ENCODE data around the gene HHAT. TPM values are rescaled to one million over a fixed set of nuclear protein-coding genes. Genes with fewer than 3 reads are reported as not detected.
A peak's percentile ranks its signal among the peaks of the same experiment; 100 is the strongest.

HHAT gene
- total RNA-seq, 1 experiment from 2014 or later: 7.2 TPM

DNA sequence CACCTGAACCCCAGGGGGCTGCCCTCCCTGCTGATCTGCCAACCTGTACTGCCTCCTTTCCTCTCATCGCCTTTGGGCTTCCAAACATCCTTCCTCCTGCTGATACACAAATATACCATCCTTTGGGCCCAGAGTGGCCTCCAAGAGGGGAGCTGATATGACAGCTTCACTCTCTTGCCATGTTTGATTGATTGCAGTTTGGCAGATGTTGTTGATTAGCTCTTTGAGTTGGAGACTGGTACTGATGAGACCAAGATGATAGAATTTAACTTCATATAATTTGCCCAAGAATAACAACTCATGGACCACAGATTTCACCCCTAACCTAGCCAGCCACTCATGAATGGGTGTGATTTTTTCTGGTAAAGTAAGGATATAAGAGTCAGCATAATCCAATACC is 227.8 kb downstream of the HHAT start:
- no peak for DNase-seq (ENCODE audit: low spot score)
- in situ Hi-C loops (cut with HindIII; ENCODE audit: low sequenced_read_pairs): no loop called here

DNA sequence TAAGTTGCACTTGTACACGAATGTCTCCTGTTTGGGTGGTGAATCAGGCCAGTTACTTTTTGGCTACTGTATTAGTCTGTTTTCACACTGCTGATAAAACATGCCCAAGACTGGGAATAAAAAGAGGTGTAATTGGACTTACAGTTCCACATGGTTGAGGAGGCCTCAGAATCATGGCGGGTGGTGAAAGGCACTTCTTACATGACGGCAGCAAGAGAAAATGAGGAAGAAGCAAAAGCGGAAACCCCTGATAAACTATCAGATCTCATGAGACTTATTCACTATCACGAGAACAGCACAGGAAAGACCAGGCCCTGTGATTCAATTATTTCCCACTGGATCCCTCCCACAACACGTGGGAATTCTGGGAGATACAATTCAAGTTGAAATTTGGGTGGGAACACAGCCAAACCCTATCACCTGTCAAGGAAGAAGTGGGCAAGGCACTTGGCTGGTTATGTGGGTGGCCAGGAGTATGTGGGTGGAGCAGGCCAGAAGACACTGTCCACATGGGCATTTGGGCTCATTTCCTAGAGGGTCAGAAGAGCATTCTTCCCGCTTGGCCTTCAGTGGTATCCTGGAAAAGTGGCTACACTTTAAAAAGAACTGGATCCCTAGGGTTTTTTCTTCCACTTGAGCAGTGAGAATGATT is 228.8 kb downstream of the HHAT start:
- in situ Hi-C loops (cut with HindIII; ENCODE audit: low sequenced_read_pairs): no loop called here
- DNase-seq (ENCODE audit: low spot score): no peak

DNA sequence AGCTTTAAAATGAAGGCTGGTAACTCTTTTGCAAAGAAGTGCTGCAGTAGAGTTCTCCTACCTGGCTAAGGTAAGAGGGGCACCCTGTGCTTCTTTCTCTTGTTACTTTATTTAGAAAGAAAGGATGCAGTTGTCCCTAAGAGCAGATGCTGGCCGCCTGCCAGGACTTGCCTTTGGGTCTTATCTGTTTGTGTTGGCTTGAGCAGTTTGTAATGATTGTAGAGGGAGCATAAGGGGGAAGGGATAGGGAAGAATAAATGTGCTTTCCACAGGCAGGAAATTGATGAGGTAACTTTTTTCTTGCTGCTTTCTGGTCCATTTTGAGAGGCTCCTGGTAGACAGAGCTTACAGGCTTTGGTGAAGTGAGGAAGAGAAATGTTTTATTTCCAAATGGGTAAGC is 229.6 kb downstream of the HHAT start:
- DNase-seq (ENCODE audit: low spot score): peak; percentile 20
- in situ Hi-C loops (cut with HindIII; ENCODE audit: low sequenced_read_pairs): no loop called here

DNA sequence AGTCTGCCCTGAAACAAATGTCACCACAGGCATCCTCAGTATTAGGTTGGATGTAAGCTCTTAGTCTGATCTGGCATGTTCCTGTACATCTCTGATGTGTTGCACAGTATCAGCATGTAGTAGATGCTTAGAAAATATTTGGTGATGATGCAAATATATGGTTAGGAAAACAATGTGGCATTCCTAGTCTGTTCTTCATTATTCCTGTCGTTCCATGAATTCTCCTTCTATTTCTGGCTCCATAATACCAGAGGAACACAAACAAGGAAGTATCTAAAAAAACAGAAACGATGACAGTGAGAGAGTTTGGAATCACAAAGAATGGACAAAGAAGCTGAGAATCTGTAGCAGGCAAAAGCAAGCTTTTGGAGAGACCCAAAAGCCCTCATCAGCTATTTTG is 236.6 kb downstream of the HHAT start:
- no peak for DNase-seq (ENCODE audit: low spot score)
- in situ Hi-C loops (cut with HindIII; ENCODE audit: low sequenced_read_pairs): no loop called here

DNA sequence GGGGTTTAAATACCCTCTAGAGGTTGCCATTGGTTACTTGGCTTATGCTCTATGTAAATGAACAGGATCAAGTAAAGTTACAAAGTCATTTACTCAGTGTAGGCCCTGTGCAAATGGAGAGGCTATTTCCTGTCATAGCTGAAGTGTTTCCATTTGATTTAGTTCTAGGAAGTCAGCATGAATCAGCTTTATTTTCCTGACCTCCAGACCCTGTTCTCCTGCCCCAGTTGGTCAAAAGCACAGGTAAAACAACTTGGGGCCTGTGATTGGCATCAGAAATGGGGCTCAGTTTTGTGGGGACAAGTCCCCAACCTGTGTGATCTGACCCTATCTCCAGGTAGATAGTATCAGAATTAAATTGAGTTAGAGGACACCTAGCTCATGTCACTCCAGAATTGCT is 239.9 kb downstream of the HHAT start:
- in situ Hi-C loops (cut with HindIII; ENCODE audit: low sequenced_read_pairs): no loop called here
- no peak for DNase-seq (ENCODE audit: low spot score)

DNA sequence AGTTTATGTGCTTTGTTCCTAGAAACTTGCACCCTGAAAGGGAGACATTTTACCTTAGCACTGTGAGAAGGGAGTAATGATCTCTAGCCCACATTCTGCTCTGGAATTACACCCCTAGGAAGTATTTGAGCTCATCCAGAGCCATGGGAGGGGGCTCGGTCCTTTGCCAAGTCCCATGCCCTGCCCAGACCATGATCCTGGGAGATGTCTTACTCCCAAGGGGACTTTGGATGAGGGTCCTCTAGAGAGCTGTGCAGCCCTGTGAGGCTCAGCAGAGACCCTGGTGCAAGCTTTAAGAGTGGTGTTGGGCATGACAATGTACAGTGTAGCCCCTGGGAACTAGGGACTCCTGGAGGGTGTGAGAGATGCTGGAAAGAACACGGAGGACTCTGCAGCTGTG is 241.4 kb downstream of the HHAT start:
- in situ Hi-C loops (cut with HindIII; ENCODE audit: low sequenced_read_pairs): no loop called here
- no peak for DNase-seq (ENCODE audit: low spot score)

DNA sequence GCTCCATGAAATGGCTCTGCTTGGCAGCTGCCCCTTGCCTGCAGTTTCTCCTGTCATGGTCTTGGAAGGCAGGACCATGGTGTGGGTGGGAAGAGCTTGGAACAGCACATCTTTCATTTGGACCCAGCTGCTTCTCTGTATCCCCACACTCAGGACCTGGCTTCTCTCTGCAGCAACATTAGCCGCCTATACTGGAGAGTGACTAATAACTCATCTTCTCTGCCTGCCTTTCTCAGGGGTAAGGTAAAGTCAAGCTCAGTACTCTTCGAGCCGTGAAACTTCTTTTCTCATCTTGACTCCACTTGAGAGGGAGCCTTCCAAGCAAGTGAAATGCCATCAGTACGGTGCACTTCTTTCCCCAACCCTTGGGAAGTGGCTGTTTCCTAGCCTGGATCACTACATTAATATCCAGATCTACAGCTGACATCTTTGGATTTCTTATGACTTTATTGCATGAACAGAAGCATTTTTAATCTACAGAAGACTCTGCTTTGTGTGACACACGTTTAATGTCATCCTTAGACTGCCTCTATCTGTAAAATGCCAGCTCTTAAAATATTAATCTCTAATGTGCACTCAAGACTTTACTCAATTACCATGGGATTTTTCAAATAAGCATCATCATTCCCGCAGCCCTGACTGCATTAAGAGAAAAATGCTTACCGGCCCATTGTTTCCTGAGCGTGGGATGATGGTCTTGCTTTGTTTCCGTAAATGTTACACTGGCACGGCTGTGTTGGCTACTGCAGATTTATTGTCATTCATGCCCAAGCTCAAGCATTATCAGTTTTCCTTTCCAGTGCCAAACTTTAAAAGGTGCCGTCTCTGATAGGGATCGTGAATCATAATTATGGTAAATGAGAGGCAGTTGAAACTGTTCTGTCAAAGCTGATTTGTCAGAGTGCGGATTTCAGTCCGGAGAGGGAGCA is 242.9 kb downstream of the HHAT start:
- DNase-seq (ENCODE audit: low spot score): no peak
- in situ Hi-C loops (cut with HindIII; ENCODE audit: low sequenced_read_pairs): no loop called here

DNA sequence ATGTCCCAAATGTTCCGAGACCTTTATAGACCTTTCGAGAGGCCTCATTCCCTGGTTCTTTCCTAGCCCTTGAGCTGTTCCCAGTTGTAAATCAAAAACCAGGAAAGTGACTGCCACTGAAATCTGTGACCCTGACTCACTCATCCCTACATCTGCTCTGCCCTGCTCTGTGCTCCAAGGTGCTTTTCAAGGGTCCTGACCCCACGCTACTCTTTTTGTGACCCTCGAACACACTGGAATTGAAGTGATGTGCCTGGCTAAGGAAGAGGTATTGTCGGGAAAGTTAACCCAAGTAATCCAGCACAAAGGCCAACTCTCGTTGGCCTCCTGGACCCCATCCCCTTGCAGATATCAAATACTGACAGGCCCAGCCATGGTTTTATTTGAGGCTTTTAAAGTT is 244.4 kb downstream of the HHAT start:
- in situ Hi-C loops (cut with HindIII; ENCODE audit: low sequenced_read_pairs): no loop called here
- DNase-seq (ENCODE audit: low spot score): no peak

DNA sequence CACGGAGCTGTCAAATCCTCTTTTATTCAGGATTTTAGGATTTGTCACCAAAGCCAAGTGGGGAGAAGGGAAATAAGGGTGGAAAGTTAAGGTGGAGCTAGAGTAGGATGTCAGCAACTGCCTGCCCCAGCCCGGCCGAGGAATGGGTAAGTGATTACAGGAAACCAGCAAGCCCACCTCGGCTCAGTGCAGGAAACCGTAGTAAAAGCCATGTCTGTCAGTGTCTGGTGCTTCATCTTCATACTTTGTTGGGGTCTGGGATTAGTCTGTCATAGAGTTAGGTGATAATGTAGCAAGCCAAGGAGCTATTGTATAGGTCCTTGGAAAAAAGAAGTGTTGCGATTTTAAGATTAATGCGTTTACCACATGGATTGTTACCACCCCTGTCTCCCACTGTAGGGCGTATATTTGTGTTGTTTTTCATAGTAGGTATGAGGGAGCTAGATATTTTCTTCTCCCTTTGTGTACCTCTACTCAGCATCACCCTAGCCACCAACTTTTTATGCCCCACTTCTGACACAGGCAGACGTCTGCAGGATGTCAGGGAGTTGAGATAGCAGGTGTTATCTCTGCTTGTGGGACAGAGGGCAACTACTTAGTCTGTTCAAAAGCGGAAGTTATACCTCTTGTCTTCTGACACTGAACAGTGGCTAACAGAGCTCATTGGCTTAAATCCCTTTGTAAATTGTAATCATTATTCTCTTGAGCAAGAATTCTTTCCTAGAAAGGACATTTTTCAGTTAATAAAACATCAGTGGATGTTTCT is 253.7 kb downstream of the HHAT start:
- DNase-seq (ENCODE audit: low spot score): no peak
- in situ Hi-C loops (cut with HindIII; ENCODE audit: low sequenced_read_pairs): no loop called here

DNA sequence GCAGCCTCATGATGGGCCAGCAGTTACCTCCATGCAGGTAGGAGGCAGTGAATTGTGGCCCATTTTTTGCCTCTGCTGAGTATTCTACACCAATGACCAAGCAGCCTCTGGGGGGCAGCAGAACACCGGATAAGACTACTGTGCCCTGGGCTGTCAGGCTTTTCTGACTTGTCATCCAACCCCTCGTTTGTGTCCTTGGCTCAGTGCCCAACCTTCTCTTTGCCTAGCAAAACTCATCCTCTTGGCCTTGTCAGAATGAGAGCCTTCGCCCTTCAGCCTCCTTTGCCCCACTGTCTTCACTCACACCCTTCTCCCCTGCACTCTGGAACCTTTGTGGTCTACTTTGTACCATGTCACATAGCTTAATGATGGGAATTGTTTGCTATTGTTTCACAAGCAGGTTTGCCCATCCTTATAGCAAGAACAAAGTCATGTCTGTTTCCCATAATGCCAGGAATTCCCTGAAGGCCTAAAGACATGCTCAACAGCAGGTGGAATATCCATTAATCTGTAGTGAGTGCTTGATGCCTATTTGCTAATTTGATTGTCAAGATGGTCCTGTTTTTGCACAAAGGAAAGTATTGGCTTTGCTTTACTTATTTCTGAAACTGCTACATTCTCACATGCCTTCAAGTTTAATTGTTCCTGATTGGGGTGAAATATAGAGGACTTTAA is 255.9 kb downstream of the HHAT start:
- peak; percentile 96 for DNase-seq (ENCODE audit: low spot score)
- in situ Hi-C loops (cut with HindIII; ENCODE audit: low sequenced_read_pairs): no loop called here

DNA sequence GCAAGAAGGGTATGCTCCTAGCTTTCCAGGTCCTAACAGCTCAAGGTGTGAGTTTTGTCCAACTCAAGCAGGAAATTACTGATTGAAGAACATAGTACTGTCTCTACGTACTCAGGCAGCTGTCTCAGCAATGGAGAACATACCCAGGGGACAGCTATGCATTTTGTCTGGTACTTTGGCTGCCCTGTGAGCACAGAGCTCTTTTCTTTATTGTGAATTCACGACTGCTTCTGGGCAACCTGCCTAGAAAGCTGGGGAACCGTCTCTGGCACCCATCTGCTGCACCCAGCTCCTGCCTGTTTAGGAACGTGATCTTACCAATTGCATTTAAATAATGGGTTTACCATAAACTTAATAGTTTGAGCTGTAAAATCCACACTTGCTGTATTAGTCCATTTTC is 258.1 kb downstream of the HHAT start:
- peak; percentile 56 for DNase-seq (ENCODE audit: low spot score)
- in situ Hi-C loops (cut with HindIII; ENCODE audit: low sequenced_read_pairs): no loop called here

DNA sequence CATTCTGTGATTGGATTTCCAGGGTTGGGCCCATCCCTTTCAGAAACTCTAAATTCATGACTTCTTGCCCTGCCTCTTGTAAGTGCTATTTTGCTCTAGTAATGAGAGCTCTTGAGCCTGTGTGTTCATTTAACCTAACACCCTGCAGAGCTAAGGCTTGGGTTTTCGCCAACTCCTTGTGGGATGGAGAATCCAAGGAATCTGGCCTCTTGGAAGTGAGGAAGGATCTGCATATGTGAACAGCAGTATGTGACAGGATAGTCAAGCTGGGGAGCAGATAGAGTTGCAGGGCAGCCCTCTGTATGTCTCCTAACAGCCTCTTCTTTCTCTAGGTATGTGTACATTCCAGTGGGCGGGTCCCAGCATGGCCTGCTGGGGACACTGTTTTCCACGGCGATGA is 258.9 kb downstream of the HHAT start:
- DNase-seq (ENCODE audit: low spot score): peak; percentile 44
- in situ Hi-C loops (cut with HindIII; ENCODE audit: low sequenced_read_pairs): no loop called here

DNA sequence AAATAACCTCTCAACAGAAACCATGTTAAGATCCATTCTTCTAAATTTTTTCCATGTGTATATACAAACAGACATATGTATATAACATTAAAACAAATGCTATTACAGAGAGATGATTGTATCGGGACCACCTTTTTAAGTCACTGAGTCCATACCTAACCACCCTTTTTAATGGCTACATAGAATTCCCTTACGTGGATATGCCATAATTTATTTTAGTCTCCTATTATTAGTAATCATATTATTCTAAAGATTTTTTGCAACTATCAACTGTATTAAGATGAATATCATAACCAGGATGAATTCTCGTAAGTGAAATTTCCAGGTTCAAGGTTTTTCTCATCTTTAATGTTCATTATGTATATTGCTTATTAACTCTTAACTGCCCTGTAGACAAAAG is 259.7 kb downstream of the HHAT start:
- DNase-seq (ENCODE audit: low spot score): no peak
- in situ Hi-C loops (cut with HindIII; ENCODE audit: low sequenced_read_pairs): no loop called here

DNA sequence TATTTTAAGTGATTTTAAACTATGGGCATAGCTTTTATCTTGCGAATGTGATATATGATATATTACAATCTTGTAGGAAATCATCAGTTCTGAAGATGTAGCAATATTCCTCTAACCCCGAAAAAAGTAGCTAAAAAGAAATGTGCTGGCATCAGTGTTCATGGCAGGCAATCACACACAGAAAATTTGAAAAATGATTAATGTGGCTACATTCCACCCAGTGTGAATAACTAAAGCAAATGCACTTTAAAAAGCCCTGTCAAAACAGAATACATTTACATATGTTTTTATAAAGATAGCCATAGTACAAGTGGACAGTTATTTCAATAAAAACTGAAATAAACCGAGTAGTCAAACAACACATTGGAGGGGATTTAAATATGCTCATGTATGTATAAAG is 260.2 kb downstream of the HHAT start:
- in situ Hi-C loops (cut with HindIII; ENCODE audit: low sequenced_read_pairs): no loop called here
- DNase-seq (ENCODE audit: low spot score): no peak

DNA sequence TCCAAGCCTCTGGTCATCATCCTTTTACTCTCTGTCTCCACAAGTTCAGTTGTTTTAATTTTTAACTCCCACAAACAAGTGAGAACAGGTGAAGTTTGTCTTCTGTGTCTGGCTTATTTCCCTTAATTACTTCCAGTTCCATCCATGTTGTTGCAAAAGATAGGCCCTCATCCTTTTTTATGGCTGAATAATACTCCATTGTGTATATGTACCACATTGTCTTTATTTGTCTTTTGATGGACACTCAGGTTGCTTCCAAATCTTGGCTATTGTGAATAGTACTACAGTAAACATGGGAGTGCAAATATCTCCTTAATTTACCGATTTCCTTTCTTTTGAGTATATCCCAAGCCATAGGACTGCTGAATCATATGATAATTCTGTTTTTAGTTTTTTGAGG is 262.5 kb downstream of the HHAT start:
- in situ Hi-C loops (cut with HindIII; ENCODE audit: low sequenced_read_pairs): no loop called here
- no peak for DNase-seq (ENCODE audit: low spot score)

DNA sequence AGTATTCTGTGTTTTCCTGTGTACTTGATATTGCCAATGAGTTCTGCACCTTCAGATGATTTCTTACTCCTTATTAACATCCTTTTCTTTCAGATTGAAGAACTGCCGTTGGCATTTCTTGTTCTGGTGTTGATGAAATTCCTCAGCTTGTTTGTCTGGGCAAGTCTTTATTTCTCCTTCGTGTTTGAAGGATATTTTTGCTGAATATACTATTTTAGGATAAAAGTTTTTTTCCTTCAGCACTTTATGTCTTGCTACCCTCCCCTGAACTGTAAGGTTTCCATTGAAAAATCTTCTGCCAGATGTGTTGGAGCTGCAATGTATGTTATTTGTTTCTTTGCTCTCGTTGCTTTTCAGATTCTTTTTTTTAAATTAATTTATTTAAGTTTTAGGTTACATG is 265.9 kb downstream of the HHAT start:
- DNase-seq (ENCODE audit: low spot score): no peak
- in situ Hi-C loops (cut with HindIII; ENCODE audit: low sequenced_read_pairs): no loop called here

DNA sequence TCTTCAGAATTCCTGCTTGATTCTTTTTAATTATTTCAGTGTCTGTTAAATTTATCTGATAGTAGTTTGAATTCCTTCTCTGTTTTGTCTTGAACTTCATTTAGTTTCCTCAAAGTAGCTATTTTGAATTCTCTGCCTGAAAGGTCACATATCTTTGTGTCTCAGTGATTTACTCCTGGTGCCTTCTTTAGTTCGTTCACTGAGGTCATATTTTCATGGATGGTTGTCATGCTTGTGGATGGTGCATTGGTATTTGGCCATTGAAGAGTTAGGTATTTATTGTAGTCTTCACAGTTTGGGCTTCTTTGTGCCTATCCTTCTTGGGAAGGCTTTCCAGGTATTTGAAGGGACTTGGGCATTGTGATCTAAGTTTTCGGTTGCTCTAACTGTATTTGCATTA is 267.9 kb downstream of the HHAT start:
- in situ Hi-C loops (cut with HindIII; ENCODE audit: low sequenced_read_pairs): no loop called here
- no peak for DNase-seq (ENCODE audit: low spot score)

DNA sequence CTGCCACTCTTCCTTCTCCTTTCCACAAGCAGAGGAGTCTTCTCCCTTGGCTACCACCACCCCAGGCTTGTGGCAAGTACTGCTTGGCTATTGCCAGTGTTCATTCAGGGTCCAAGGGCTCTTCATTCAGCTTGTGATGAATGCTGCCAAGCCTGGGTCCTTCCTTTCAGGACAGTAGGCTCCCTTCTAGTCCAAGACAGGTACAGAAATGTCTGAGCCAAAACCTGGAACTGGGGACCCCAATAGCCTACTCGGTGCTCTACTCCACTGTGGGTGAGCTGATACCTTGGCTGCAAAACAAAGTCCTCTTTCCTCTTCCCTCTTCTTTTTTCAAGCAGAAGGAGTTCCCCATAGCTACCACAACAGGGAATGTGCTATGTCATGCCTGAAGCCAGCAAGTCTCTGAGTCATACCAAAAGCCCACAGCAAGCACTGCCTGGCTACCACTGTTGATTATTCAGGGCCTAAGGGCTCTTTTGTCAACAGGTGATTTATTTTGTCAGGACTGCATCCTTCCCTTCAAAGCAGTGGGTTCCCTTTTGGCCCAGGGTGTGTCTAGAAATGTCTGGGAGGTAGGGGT is 268.9 kb downstream of the HHAT start:
- in situ Hi-C loops (cut with HindIII; ENCODE audit: low sequenced_read_pairs): no loop called here
- no peak for DNase-seq (ENCODE audit: low spot score)

DNA sequence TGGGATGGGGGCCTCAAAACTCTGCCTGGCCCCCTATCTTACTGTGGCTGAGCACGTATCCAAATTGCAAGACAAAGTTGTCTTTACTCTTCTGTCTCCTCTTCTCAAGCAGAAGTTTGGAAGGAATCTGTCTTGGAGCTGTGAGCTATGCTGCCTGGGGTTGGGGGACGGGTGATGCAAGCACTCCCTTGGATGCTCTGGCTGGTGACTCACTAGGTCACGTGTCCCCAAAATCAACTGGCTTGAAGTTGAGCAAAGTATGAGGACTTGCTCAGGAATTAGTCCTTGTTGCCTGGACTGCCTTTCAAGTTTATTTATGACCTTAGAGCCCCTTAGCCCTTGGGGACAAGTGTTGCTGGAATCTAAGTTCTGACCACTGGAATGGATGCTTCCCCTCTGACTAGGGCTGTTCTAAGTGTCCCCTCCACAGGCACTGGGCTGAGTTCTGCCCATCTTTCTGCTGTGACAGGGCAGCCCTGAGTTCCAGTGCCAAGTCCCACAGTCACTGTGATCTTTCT is 269.5 kb downstream of the HHAT start:
- in situ Hi-C loops (cut with HindIII; ENCODE audit: low sequenced_read_pairs): no loop called here
- no peak for DNase-seq (ENCODE audit: low spot score)
